Measurements from ENCODE around the gene ZNF44. TPM values are rescaled to one million over a fixed set of nuclear protein-coding genes. Genes with fewer than 3 reads are reported as not detected.

Gene ZNF44
- total RNA-seq, 1 donor from 2014 or later: 7.3 TPM

GRCh38 chr19:12247644-12248222, 47.0 kb downstream of the ZNF44 start:
- peaks cover 17% of the 10 kb centered on the region for H3K36me3 Mint-ChIP-seq
- DNase-seq (ENCODE audit: low spot score): no peak
- no peak overlapping the region for H3K27ac Mint-ChIP-seq
- Histone ChIP-seq H3K79me2 (ENCODE audit: low read depth) (no peaks in the 10 kb centered on the region), H3K36me3 (no peaks in the 10 kb centered on the region), H3F3A (ENCODE audit: low read depth) (no peaks in the 10 kb centered on the region), H3K27ac (no peak overlapping the region), H3K4me3 (no peak overlapping the region), H3K4me2 (no peak overlapping the region), H3K4me1 (no peaks in the 10 kb centered on the region), H3K9ac (no peak overlapping the region), H3K9me3 (ENCODE audit: low read depth) (peaks cover 33% of the 10 kb centered on the region), H3K27me3 (no peaks in the 10 kb centered on the region), H2AFZ (replicated peaks) (no peak overlapping the region), H4K20me1 (ENCODE audit: low read depth) (no peaks in the 10 kb centered on the region)
- peaks cover 55% of the 10 kb centered on the region for H3K9me3 Mint-ChIP-seq
- no peak overlapping the region for H3K4me3 Mint-ChIP-seq
- TF ChIP-seq EZH2phosphoT487 (IDR thresholded peaks at IDR 0.05): no peak
- no peak for TF ChIP-seq CTCF (IDR thresholded peaks at IDR 0.05)
- TF ChIP-seq EZH2 (IDR thresholded peaks at IDR 0.05): no peak
- H3K27me3 Mint-ChIP-seq (ENCODE audit: insufficient read depth, low read depth): no peaks in the 10 kb centered on the region
- no peaks in the 10 kb centered on the region for H3K4me1 Mint-ChIP-seq

GRCh38 chr19:12244370-12244769, 50.3 kb downstream of the ZNF44 start:
- peaks cover 12% of the 10 kb centered on the region for H3K36me3 Mint-ChIP-seq

GRCh38 chr19:12237143-12237839, 57.4 kb downstream of the ZNF44 start:
- TF ChIP-seq CTCF (IDR thresholded peaks at IDR 0.05) (no peak), EZH2 (IDR thresholded peaks at IDR 0.05) (no peak), EZH2phosphoT487 (IDR thresholded peaks at IDR 0.05) (no peak)
- Mint-ChIP-seq H3K27ac (no peak overlapping the region), H3K4me1 (no peaks in the 10 kb centered on the region), H3K27me3 (ENCODE audit: insufficient read depth, low read depth) (no peaks in the 10 kb centered on the region), H3K36me3 (peaks cover 28% of the 10 kb centered on the region), H3K9me3 (peaks cover 53% of the 10 kb centered on the region), H3K4me3 (no peak overlapping the region)
- Histone ChIP-seq H3K4me2 (no peak overlapping the region), H3K27me3 (no peaks in the 10 kb centered on the region), H3K4me3 (no peak overlapping the region), H2AFZ (replicated peaks) (no peak overlapping the region), H3K9ac (no peak overlapping the region), H3K4me1 (no peaks in the 10 kb centered on the region), H3K9me3 (ENCODE audit: low read depth) (no peaks in the 10 kb centered on the region), H3K79me2 (ENCODE audit: low read depth) (no peaks in the 10 kb centered on the region), H3F3A (ENCODE audit: low read depth) (no peaks in the 10 kb centered on the region), H4K20me1 (ENCODE audit: low read depth) (no peaks in the 10 kb centered on the region), H3K36me3 (no peaks in the 10 kb centered on the region), H3K27ac (no peak overlapping the region)
- DNase-seq (ENCODE audit: low spot score): no peak

More at GRCh38 chr19:12244370-12244769, 50.3 kb downstream of the ZNF44 start:
- DNase-seq (ENCODE audit: low spot score): peak; percentile 7
- Mint-ChIP-seq H3K9me3 (peaks cover 51% of the 10 kb centered on the region), H3K27me3 (ENCODE audit: insufficient read depth, low read depth) (no peaks in the 10 kb centered on the region), H3K27ac (no peak overlapping the region), H3K4me3 (no peak overlapping the region), H3K4me1 (no peaks in the 10 kb centered on the region)
- Histone ChIP-seq H3F3A (ENCODE audit: low read depth) (no peaks in the 10 kb centered on the region), H3K9me3 (ENCODE audit: low read depth) (peaks cover 25% of the 10 kb centered on the region), H4K20me1 (ENCODE audit: low read depth) (no peaks in the 10 kb centered on the region), H3K4me2 (no peak overlapping the region), H3K9ac (no peak overlapping the region), H3K36me3 (no peaks in the 10 kb centered on the region), H2AFZ (replicated peaks) (no peak overlapping the region), H3K4me1 (no peaks in the 10 kb centered on the region), H3K27ac (no peak overlapping the region), H3K79me2 (ENCODE audit: low read depth) (no peaks in the 10 kb centered on the region), H3K4me3 (no peak overlapping the region), H3K27me3 (no peaks in the 10 kb centered on the region)
- no peak for TF ChIP-seq CTCF (IDR thresholded peaks at IDR 0.05)
- TF ChIP-seq EZH2phosphoT487 (IDR thresholded peaks at IDR 0.05): no peak
- TF ChIP-seq EZH2 (IDR thresholded peaks at IDR 0.05): no peak
